Mesenteric fat pad (tissue), 1 donor: Measurements from ENCODE around the gene HELQ. TPM values are rescaled to one million over a fixed set of nuclear protein-coding genes. Genes with fewer than 3 reads are reported as not detected.
"Not testable (repeated sequence)": the region's sequence is repeated elsewhere in the genome, so short reads cannot be mapped to it uniquely, and the experiment has no call there.

Experiments used
- DNase-seq: peaks from one replicate; pipeline ENCODE4 v3.0.0-alpha.2; 2020; ENCODE audit warnings: low spot score
- total RNA-seq: library from RNA; stranded (reverse); fragmentation: NEBNext Ultra II Directional; extraction: Animal tissue kit (Norgen Biotek cat#: 25700); gene quantifications from one replicate; pipeline ENCODE4 v1.2.1, GENCODE V29; 2021
- donor health status: DM: yes; HTN: yes; CAD: no.

Gene HELQ
- total RNA-seq, 1 donor from 2014 or later = 11.2 TPM

GRCh38 chr4:83436680-83437079 is 18.9 kb downstream of the HELQ start:
- DNase-seq = no peak

DNA sequence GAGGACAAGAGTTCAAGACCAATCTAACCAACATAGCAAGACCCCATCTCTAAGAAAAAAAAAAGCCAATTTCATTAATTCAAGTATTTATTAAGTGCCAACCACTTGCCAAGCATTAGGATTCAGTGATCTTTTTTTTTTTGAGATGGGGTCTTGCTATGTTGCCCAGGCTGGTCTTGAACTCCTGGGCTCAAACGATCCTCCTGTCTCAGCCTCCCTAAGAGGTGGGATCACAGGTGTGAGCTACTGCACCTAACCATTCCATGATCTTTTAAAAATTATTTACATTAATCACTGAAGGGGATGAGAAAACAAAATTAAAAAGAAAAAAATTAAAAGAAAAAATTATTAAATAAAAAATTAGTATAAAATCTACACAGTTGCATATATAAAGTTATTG is 24.4 kb downstream of the HELQ start:
- DNase-seq = no peak

DNA sequence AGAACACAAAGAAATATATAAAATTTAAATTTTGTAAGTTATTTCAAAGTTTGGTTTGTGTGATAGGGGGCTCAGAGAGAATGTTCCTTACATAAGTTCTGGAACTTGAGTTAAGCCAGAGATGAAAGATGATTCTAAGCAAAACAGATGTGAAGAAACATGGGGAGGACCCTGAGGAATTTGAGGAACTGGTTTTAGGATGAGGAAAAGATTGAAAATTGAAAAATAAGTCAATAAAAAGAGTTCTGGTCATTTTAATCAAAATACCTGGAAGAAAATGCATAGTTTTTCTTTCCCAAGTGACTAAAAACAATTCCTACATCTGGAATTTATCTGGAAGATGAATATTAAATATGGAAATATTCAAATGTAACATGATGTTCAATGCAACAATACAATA is 37.4 kb downstream of the HELQ start:
- no peak for DNase-seq

DNA sequence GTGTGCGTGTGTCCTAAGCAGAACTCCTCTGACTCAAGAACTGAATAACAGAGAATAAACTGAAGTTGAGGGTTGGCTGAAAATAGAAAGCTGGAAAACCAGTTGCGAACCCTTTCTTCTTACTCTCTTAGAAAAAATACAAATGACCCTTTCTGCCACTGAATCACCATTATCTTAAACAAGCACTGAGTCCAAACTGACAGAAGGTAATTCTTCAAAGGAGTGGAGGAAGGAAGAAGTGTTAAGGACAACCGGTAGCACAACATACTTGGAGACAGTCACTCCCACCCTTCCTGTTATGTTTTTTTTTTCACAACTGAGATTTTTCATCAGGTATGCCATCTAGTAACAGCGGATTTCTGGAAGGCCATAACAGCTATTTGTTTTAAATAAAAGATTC is 38.1 kb downstream of the HELQ start:
- no peak for DNase-seq

DNA sequence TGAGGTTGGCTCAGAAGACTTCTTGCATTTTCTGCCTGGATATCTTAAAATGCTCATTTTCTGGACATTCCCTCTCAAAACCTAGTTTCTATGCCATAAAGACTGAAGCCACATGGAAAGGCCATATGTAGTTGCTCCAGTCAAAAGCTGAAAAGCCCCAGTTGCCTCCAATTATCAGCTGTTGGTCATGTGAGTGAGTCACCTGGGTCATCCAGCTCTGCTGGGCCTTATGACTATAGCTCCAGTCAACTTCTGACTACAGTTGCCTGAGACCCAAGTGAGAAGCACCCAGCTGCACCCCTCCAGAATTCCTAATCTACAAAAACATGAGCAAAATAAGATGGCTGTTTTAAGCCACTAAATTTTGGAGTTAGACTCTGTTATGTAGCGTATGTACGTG is 41.9 kb downstream of the HELQ start:
- no peak for DNase-seq

GRCh38 chr4:83408908-83409307 is 46.7 kb downstream of the HELQ start:
- no peak for DNase-seq

- no peak for DNase-seq
Measured at GRCh38 chr4:83405844-83406816, 49.5 kb downstream of the HELQ start.

GRCh38 chr4:83398158-83398557 is 57.5 kb downstream of the HELQ start:
- DNase-seq = not testable (repeated sequence)

GRCh38 chr4:83393908-83394307 is 61.7 kb downstream of the HELQ start:
- no peak for DNase-seq

DNA sequence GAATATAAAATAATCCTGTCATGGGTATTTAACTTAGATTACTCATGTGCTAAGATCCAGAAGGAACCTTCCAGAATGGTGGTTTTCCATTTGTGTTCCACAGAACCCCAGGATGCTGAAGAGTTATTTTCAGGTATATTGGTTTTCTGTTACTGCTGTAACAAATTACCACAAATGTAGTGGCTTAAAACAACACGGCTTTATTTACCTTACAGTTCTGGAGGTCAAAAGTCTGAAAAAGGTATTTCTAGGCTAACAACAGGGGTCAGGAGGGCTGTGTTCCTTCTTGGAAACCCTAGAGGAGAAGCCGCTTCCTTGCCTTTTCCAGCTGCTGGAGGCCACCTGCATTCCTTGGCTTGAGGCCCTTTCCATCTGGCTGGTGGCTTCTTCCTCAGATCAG is 63.1 kb downstream of the HELQ start:
- no peak for DNase-seq

GRCh38 chr4:83390944-83391343 is 64.7 kb downstream of the HELQ start:
- DNase-seq = no peak

- DNase-seq = no peak
Measured at GRCh38 chr4:83389756-83390505, 65.7 kb downstream of the HELQ start.

- no peak for DNase-seq
Measured at GRCh38 chr4:83389037-83389720, 66.4 kb downstream of the HELQ start.

DNA sequence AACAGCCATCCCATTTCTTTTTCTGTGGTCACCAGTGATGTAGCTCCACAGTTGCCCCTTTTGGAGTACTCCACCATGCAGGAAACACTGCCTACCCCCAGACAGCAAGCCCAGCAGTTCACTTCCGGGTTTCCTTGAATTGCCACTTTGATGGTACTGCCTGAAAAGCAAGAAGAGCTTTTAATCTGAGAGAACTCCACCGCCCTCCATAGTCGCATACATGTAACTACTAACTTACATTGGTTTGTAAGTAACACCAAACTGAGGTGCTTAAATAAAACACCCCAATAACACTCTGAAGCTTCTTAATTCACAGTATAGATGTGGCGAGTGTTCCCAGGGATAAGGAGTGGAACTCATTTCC is 67.3 kb downstream of the HELQ start:
- DNase-seq = no peak

- no peak for DNase-seq
Measured at GRCh38 chr4:83387476-83388312, 67.9 kb downstream of the HELQ start.

DNA sequence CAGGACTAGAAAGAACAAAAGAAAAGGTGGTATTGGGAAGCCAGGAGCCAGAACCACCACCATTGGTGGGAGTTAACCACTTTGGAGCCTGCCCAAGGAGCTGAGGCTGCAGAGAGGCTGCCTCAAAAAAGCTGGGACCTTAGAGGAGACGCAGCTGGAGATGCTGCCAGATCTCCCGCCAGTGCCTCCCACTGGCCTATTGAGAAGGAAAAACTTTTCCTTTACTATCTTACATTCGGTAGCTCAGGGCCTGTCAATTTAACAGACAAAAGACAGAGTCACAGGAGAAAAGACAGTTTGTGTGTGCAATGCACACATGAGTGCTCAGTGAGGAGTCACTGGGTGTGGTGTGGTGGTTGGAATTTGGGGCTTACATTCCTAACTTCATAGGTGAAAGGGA is 68.6 kb downstream of the HELQ start:
- no peak for DNase-seq

GRCh38 chr4:83382850-83383249 is 72.8 kb downstream of the HELQ start:
- DNase-seq = no peak

DNA sequence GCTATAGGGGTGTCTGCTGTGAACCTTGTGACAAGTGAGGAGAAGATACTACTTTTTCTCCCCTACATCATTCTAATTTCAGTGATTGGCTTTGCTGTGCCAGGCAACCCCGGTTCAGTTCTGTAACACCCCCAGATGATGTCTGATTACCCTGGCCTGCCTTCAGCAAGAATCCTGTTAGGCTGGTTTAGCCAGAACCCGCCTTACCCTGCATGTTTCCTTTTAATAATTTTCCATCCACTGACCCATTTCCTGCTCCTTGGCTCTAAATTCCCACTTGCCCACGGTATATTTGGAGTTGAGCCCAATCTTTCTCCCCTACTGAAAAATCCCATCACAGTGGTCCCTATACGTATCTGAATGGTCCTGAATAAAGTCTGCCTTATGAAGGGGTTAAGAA is 74.5 kb downstream of the HELQ start:
- DNase-seq = no peak

DNA sequence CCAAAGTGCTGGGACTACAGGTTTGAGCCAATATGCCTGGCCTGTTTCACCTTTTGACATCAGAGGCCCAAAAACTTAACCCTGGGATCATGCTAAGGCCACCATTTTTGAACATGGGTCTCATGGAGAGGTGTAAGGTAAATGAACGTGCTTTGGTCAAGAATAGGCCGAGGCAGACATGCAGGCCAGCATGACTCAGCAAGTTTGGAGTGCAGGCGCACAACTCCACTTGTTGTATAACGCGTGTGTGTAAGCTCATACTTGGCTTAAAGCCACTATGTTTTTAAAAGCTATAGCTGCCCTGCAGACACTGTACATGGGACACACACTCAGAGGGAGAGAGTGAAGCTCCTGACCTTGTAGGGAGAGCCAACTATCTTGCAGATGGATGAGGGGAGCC is 77.2 kb downstream of the HELQ start:
- no peak for DNase-seq

GRCh38 chr4:83372931-83373330 is 82.7 kb downstream of the HELQ start:
- no peak for DNase-seq

- no peak for DNase-seq
Measured at GRCh38 chr4:83371936-83372335, 83.7 kb downstream of the HELQ start.
